OCI-M1 (cell line): Measurements from ENCODE around the gene USP32.
"Not testable (repeated sequence)": the region's sequence is repeated elsewhere in the genome, so short reads cannot be mapped to it uniquely, and the experiment has no call there.

Experiments used
- DNase-seq: peaks from one replicate; lab custom pipeline; 2025; lab: John Stamatoyannopoulos, UW

The USP32 gene

DNA sequence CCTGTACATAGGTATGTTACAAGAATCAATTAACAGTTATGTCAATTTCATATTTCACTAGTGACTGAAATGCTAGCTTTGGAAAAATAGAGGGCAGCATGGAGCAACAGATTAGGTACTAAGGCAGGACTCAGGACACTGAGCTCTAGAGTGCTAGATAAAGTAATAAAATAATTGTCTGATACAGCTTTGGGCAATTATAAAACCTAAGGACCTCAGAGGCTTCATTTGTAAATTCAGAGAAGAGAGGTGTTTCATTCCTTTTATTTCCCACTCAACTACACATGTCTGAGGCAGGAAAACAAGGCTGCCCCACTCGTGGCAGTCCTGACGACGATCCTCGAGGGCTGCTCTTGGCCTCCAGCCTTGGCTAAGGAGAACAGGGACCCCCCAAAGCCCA lies 160.7 kb downstream of the USP32 start:
- DNase-seq, result peak; percentile 58

DNA sequence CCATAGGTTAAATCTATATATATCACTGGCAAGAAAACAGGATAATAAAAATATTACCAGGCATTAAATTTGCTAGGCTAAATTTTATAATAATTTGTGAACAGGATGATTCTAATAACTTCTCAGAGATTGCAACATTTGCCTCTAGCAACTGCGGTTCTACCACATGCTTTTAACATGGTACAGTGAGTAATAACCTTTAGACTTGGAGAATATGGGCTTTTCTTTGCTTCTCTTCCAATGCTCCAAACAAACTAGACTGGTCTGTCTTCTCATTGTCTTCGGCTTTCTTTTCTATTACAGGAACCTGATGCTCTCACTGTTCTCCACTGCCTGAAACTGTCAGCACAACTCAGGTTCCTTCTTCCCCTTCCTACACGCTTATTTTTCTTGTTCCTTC lies 161.6 kb downstream of the USP32 start:
- no peak for DNase-seq

DNA sequence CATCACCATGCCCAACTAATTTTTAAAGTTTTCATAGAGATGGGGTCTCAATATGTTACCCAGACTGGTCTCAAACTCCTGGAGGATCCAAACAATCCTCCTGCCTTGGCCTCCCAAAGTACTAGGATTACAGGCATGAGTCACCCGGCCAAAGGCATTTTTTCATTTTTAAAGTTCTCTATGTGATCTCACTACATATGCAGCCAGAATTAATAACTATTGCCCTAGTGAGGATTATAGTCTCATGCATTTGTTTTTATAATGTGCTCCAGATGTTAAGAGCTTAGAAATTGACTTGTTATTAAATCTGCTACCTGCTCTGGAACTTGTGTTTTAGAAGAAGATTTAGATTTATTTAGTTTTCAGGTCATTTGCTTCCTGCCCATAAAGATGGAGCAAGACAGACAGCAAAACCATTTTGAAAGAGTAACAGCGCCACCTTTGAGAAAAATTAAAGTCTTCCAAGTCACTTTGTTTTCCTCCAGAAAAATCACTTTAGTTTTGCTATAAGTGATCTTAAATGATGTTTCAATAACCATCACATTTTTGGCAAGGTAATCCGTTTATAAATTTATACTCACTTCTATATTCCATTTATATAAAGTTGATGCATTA lies 162.6 kb downstream of the USP32 start:
- no peak for DNase-seq

DNA sequence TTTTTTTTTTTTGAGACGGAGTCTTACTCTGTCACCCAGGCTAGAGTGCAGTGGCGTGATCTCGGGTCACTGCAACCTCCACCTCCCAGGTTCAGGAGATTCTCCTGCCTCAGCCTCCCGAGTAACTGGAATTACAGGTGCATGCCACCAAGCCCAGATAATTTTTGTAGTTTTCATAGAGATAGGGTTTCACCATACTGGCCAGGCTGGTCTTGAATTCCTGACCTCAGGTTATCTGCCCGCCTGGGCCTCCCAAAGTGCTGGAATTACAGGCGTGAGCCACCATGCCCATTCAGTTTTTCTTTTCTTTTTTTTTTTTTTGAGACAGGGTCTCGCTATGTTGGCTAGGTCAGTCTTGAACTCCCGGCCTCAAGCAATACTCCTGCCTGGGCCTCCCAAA lies 164.7 kb downstream of the USP32 start:
- DNase-seq, result not testable (repeated sequence)

DNA sequence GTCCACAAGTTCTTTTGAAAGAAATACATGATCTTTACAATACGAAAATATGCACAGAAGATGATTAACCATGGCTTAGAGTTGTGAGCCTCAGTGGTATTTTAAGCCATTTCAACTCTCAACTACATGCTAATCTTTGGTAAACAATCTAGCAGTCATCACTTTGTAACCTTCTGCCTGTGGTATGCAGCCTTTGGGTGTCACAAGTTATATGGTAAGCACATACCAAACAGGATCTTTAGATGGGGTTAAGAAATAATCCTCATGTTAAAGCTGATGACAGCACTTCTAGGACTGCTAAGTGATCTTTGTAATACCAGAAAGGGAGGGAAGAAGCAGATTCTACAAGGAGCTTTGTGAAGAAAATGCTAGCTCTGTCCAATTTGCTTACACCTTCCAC lies 167.9 kb downstream of the USP32 start:
- no peak for DNase-seq

DNA sequence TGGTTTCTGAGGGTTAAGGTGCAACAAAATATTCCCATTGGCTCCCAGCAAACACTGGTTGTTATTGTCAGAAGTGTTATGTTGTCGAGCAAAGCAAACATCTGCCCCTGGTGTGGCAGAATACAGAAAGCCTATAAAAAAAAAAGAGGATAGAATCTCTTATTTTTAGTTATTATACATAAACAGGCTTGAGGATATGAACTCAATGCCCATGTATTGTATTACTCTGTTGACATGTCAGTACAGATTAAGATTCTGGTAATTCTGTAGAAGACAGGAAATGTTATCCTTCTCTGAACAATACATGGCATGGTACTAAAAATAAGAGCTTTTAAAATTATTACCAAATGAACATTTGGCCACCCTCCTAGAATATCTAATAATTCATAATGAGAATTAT lies 168.5 kb downstream of the USP32 start:
- no peak for DNase-seq

DNA sequence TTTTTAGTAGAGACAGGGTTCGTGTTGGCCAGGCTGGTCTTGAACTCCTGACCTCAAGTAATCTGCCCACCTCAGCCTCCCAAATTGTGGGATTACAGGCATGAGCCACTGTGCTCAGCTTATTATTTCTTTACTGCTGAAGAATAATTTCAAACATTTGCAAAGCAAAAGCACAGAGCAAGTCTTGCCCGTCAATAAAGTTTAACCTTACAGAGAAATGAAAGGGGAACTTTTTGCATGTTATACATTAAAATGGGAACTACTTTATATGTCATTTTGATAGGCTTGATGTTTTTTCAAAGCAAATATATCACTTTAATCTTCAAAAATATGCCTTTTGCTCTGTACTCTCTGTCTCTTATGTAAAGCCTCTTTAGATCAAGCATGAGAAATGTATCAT lies 173.2 kb downstream of the USP32 start:
- DNase-seq, result not testable (repeated sequence)

DNA sequence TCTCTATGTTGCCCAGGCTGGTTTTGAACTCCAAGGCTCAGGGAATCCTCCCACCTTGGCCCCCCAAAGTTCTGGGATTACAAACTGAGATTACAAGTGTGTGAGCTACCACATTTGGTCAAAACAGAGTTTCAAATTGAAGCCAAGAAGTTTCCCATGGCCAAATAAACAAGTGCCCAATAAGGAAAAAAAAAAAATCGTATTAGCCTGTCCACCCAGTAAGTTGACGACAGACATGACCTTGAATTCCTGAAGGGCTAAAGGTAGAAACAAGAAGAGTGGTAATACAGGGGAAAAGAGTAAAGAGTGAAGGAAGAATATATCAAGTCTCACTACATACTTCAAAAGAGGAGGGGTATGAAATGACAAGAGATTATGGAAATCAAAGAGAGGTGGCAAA lies 176.0 kb downstream of the USP32 start:
- not testable (repeated sequence) for DNase-seq

DNA sequence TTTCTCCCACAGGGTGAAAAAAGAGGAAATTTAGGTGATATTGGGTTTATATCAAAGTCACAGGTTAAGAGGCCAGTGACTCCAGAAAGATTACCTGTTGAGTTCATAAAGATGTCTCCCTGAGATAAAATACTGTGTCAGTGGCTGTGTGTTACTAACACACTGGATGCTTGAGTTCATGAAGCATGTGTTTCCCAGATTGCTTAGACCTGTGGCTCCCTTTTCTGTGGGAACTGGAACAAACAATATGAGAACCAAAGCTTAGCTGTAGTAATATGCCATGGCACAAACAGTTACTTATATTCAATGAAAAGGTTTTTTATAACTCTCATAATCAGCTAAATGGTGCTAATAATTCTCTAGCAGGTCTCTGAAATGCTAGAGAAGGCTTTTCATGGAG lies 180.7 kb downstream of the USP32 start:
- DNase-seq, result not testable (repeated sequence)

DNA sequence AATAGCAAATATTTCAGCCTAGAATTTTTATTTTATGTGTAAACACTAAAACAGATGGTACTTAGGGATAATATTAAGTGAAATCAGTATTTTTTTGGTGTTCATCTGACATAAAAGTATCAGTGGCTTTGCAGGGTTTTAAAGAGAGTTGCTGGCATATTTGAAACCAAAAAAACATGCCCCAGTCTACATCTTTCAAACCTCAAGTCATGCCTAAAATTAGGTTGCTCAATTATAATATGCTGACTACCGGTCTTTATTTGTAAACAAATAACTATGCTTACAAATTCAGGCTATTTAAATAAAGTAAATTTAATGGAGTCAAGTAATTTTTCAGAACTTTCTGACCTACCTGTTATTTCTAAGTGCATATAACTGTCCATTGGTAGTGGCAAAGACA lies 183.6 kb downstream of the USP32 start:
- not testable (repeated sequence) for DNase-seq

DNA sequence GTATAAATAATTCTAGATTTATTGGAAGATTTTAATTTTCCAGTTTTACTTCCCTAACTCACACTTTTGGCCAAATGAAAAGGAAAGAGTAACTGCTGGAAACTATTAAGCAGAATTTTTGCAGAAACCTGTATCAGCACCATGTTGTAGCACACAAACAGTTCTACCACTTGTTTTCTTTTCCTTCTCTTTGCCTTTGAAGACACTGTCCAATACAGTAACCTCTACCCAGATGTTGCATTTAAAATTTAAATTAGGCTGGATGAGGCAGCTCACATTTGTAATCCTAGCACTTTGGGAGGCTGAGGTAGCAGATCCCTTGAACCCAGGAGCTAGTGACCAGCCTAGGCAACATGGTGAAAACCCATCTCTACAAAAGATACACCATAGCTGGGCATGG lies 186.2 kb downstream of the USP32 start:
- not testable (repeated sequence) for DNase-seq

DNA sequence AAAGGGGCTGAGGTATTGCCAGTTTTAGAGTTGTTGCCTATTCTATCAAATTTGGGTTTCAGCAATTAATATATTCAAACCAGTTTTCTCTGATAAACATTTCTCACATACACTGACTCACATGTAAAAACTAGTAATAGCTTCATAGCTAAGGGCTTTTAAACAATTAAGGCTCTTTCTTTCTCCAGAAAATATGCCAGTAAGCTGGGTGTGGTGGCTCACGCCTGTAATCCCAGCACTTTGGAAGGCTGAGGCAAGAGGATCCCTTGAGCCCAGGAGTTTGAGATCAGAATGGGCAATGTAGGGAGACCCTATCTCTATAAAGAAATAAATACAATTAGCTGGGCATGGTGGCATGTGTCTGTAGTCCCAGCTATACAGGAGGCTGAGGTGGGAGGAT lies 193.3 kb downstream of the USP32 start:
- not testable (repeated sequence) for DNase-seq

DNA sequence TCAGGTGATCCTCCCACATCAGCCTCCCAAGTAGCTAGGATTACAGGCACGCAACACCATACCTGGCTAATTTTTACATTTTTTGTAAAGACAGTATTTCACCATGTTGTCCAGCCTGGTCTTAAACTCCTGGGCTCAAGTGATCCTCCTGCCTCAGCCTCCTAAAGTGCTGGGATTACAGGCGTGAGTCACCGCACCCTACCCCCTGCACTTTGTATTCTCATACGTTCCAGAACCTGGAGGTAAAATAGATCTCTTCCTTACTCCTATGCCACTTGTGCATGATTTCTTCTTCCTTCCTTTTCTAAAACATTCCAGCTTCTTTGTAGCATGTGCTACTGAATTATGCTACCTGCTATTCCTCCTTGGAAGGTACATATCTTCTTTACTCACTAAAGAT lies 197.8 kb downstream of the USP32 start:
- DNase-seq, result not testable (repeated sequence)

DNA sequence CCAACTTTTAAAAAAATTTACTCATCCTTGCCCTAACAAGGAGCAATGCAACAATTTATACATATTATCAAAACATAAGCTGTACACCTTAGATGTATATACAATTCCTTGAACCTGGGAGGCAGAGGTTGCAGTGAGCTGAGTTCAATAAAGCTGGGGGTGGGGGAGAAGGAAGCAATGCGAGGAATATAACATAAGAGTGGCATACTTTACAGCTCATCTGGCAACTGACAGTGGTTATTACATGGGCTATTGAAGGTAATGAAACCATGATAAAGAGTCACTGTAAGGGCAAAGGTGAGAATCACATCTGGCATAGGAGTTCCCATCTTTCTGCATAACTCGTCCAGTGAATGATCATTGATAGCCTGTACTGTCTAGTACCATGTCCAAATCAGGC lies 198.5 kb downstream of the USP32 start:
- DNase-seq, result no peak

DNA sequence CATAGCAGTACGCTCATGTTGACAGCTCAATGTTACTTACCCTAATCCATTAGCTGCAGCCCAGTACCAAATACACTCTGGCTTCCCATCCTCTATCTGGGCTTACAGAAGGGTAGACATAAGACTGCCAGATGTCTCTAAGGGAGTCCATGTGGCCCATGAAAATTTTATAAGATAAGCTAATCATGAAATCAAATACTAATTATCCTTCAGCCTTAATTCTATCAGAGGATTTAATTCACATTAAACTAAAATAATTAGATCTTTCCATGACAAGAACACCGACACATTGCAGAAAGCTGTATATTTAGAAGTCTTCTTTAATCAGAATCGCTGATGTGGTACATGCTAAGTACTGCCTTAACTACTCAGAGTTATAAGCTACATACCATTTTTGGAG lies 198.9 kb downstream of the USP32 start:
- not testable (repeated sequence) for DNase-seq

DNA sequence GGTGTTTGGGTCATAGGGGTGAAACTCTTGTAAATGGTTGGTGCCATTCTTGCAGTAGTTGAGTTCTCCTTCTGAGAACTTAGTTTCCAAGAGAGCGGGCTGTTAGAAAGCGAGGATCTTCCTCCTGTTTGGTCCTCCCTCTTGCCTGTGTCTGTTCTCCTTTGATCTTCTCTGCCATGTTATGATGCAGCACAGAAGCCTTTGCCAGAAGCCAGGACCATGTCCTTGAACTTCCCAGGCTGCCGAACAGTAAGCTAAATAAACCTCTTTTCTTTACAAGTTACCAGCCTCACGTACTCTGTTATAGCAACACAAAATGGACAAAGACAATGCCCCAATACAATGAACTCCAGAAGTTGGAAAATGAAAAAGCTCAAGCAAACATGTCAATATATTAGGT lies 201.9 kb downstream of the USP32 start:
- not testable (repeated sequence) for DNase-seq

DNA sequence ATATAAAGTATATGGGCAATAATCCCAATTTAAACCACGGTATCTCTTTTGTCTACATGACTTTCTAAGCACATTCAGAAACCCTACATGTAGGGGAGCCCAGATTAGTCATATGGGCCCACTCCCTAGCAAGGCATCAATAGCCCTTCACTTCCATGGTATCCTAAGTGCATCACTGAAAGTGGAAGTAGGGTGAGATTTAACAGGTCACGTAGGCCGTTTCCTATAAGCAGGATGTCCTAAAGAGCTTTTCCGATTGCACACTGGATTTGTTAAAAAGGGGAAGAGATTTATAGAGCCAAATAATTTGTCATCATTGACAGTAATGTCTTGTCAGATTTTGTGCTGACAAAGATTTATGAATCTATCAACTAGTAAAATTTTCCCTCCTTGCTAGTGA lies 203.2 kb downstream of the USP32 start:
- DNase-seq, result no peak

DNA sequence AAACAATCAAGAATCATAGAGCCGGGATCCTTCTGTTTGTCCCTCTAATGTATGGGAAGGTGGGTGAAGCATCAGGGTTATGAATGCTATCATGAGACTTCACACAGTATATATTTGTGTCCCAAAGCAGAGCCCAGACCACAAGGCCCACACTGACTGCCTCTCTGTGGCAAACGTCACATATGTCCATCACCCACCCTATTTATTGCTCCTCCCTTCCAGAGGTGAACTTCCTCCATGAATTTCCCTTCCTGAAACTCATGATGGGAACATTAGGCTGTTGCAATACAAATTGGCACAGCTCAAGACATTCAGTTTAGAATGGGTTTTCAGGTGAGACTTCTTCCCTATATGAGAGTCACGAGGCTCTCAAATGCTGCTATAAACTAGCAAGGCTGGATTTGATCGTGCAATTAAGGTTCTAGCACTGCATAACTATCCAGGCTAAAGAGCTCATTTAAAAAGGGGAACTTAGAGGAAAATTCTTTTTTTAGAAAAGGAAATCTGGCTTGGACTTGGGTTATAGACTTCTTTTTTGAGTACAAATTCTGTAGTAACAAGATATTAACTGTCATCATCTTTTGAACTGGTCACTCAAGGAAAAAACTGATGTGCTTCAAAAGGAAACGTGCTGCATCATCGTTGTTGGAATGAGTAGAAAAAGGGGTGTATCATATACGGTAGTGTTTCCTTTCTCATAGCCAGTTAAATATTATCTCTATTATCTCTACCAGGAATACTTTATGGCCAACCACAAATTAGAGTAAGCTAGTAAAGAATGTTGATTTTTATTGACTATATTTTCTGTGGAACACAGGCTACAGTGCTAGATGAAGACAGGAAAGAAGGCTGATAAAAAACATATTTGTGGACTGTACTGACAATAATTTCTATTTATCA lies 204.8 kb downstream of the USP32 start:
- peak; percentile 42 for DNase-seq

DNA sequence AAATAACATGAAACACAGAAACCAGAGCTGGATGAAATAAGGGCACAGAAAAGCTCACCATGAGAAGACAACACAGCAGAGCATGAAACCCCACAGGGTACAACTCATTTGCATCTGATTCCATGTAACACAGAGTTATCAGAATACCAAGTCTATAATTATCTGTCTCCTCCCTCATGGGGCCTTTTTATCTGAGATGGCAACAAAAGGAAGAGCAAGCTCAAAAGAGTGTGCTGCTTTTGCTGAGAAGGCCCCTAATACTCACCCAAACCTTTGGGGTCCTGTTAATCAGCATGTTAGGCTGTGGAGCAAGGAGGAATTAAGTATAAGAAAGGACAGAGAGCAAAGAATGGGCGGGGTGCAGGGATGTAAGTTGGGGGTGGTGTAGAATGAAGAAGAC lies 205.6 kb downstream of the USP32 start:
- DNase-seq, result not testable (repeated sequence)

DNA sequence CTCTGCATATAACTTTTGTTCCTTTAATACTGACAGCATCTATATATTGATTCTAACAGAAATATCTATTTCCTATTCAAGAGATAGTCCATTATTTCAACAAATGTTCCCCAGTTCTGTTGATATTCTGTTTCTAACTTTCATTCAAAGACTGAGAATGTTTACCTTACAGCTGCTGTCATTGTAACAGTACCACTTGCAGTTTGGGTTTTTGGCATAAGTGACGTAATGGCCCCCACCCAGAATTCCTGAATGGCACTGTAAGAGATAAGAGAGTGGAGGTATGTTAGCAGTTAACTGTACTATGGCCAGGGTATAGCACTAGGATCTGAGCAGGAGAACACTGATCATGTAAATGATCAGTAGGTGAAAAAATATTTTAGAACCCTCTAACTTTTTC lies 211.6 kb downstream of the USP32 start:
- not testable (repeated sequence) for DNase-seq

DNA sequence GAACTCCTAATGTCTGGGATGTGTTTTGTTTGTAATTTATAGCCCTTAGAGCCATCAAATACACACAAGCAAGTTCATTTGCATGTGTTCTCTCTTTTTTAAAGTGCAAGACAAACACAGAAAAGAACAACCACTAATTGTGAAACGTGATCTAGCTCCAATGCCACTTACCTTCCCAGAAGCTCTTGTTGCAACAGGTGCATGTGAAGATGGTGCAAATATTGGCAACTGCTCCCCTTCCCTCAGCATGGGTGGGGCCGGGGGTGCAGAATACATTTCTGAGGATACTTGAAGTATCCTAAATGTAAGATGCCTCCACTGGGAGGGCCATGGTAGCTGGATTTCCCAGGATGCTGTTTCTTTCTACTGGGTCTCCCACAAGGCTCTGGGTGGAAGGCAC lies 213.8 kb downstream of the USP32 start:
- not testable (repeated sequence) for DNase-seq

DNA sequence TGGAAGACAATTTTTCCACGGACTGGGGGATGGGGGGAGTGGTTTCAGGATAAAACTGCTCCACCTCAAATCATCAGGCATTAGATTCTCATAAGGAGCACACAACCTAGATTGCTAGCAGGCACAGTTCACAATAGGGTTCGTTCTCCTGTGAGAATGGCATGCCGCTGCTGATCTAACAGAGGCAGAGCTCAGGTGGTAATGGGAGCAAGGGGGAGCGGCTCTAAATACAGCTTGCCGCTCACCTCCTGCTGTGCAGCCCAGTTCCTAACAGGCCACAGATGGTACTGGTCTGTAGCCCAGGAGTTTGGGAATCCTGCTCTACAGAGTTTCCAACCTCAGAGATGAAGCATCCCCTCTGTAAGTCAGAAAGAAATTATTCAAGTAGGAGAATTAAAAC lies 215.2 kb downstream of the USP32 start:
- not testable (repeated sequence) for DNase-seq

DNA sequence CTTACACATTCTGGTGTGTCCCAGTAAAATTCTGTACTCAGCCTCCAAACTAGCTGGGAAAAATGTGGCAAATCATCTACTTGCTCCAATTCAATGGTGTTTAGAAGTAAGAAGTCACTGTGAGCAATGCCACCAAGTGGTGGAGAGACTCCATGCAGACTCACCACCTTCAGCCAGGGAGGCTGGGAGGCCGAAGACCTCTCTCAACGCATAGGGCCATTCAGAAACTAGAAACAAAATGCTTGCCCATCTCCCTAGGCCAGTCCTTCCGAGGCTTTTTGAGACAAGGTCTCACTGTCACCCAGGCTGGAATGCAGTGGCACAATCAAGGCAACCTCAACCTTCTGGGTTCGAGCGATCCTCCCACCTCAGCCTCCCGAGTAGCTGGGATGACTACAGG lies 217.2 kb downstream of the USP32 start:
- DNase-seq, result peak; percentile 45

DNA sequence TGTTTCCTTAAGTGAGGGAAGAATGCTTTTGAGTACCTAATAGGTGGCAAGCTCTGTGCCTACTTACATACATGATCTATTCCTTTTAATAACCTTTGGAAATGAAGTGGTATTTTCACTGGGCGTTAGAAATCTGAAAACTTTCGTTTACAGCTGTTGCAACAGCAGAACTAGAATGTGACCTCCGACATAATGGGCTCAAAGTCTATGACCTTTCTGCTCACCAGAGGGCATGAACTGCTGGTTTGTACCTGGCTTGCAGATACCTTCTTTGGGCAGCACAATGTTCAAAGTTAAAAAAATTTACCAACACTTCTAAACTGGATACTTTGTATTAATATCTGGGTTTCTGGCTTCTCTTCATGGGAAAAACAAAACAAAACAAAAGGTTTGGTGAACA lies 217.9 kb downstream of the USP32 start:
- no peak for DNase-seq
